K562 (cell line): Measurements from ENCODE around the gene LMAN1L. TPM values are rescaled to one million over a fixed set of nuclear protein-coding genes. Genes with fewer than 3 reads are reported as not detected.
A peak's percentile ranks its signal among the peaks of the same experiment; 100 is the strongest.

Experiments used
- ATAC-seq: fragments of 200-7000 bp; cut with Tn5 transposase; 3 replicates; pipeline ENCODE4 v1.9.1; 2020; ENCODE audit warnings: moderate library complexity
- BruUV-seq: library from RNA; stranded (reverse); fragments of 400-500 nt; replicated peaks from 2 replicates; lab custom pipeline; 2021; lab: Mats Ljungman, UMichigan
- CTCF ChIA-PET: fragments of 300-600 bp; formaldehyde crosslinking; extraction: SDS; loops from one replicate; lab custom pipeline; 2021; ENCODE audit warnings: low intra/inter-chr PET ratio; lab: Yijun Ruan, JAX
- POLR2A ChIA-PET: fragments of 300-600, 350-650 bp; sonication (Branson Sonifier 250); formaldehyde crosslinking; extraction: SDS; loops from one replicate; lab custom pipeline; 2021; ENCODE audit warnings: antibody characterized with exemption, inconsistent platforms; lab: Yijun Ruan, JAX
- DNase-seq, 4 experiments: peaks; one replicate each; pipeline versions ENCODE4 v3.0.0 to v3.0.0-alpha.2; 2011 to 2018; ENCODE audit warnings: low spot score in 3 of 4, mixed read lengths in 3 of 4; ENCODE audit errors: extremely low read depth in 1 of 4
- FAIRE-seq: peaks from 2 replicates; lab custom pipeline; 2011; peaks lifted over from hg19 to GRCh38; lab: Jason Lieb, UNC
- H2AFZ ChIP-seq: 2 replicates; pipeline ENCODE4 v1.6.0; 2011; ENCODE audit warnings: low read depth, low read length, control low read depth, inconsistent platforms
- H3K27ac ChIP-seq: fragments of 200-600 bp; 3 replicates; pipeline ENCODE4 v1.8.0; 2011; ENCODE audit warnings: low read depth, mild to moderate bottlenecking, control low read depth, inconsistent platforms, low read length, moderate library complexity, mixed read lengths; ENCODE audit errors: extremely low read depth
- H3K27me3 ChIP-seq, 2 experiments: fragments of 300-600 bp in 1 of 2; 2 replicates in 1 of 2; 3 replicates in 1 of 2; pipeline versions ENCODE4 v1.6.0 to v1.8.0; 2011; ENCODE audit warnings: inconsistent platforms in 2 of 2, low read length in 2 of 2, mild to moderate bottlenecking in 1 of 2, mixed read lengths in 1 of 2, moderate library complexity in 1 of 2; ENCODE audit not compliant: control insufficient read depth in 2 of 2, insufficient read depth in 2 of 2
- H3K36me3 ChIP-seq: fragments of 300-600 bp; 3 replicates; pipeline ENCODE4 v1.8.0; 2011; ENCODE audit warnings: mild to moderate bottlenecking, low read length, inconsistent platforms; ENCODE audit not compliant: control insufficient read depth, insufficient read depth
- H3K4me1 ChIP-seq, 2 experiments: fragments of 200-600 bp in 1 of 2; replicated peaks in 1 of 2; 2 replicates in 1 of 2; 3 replicates in 1 of 2; pipeline versions ENCODE4 v1.5.1 to v1.8.0; 2011; ENCODE audit warnings: inconsistent platforms in 2 of 2, low read length in 2 of 2, mild to moderate bottlenecking in 1 of 2, mixed read lengths in 1 of 2, moderate library complexity in 1 of 2; ENCODE audit not compliant: control insufficient read depth in 2 of 2, insufficient read depth in 2 of 2
- H3K4me2 ChIP-seq: 2 replicates; pipeline ENCODE4 v1.6.1; 2011; ENCODE audit warnings: low read length, control low read depth, inconsistent platforms, mixed read lengths; ENCODE audit not compliant: insufficient read depth
- H3K4me3 ChIP-seq: fragments of 200-600 bp; sonication (generic), shearing (Covaris generic); 2 replicates; pipeline ENCODE4 v1.5.1; 2016; ENCODE audit warnings: control low read depth, inconsistent platforms
- H3K79me2 ChIP-seq: fragments of 200-600 bp; 3 replicates; pipeline ENCODE4 v1.8.0; 2011; ENCODE audit warnings: low read length, inconsistent platforms; ENCODE audit not compliant: control insufficient read depth, insufficient read depth
- H3K9ac ChIP-seq, 2 experiments: 2 replicates each; pipeline versions ENCODE4 v1.6.0 to v1.6.1; 2011; ENCODE audit warnings: low read depth in 2 of 2, low read length in 2 of 2, control low read depth in 1 of 2, inconsistent platforms in 1 of 2, mild to moderate bottlenecking in 1 of 2, mixed read lengths in 1 of 2; ENCODE audit not compliant: insufficient read depth in 1 of 2
- H3K9me1 ChIP-seq: one replicate; pipeline ENCODE4 v1.6.0; 2011; ENCODE audit warnings: inconsistent platforms, mild to moderate bottlenecking, low read length, moderate library complexity; ENCODE audit not compliant: control insufficient read depth, insufficient read depth
- H3K9me3 ChIP-seq: replicated peaks from 2 replicates; pipeline ENCODE4 v1.5.1; 2011; ENCODE audit warnings: low read depth, low read length, inconsistent platforms; ENCODE audit not compliant: control insufficient read depth, insufficient read depth
- H4K20me1 ChIP-seq: replicated peaks from 2 replicates; pipeline ENCODE4 v1.6.1; 2011; ENCODE audit warnings: low read length, inconsistent platforms, mixed read lengths; ENCODE audit not compliant: control insufficient read depth, insufficient read depth
- DPF2 ChIP-seq: fragments of 450-650 bp; IDR thresholded peaks from 2 replicates; pipeline ENCODE4 v1.6.1; 2016
- FOXK2 ChIP-seq, 2 experiments: fragments of 450-650 bp; IDR thresholded peaks in 1 of 2; conservative IDR thresholded peaks in 1 of 2; 2 replicates each; pipeline ENCODE4 v1.6.1; 2016; ENCODE audit warnings: low read depth in 2 of 2, mild to moderate bottlenecking in 1 of 2
- JUN ChIP-seq, 2 experiments: sonication (generic) in 1 of 2; formaldehyde crosslinking in 1 of 2; IDR thresholded peaks; 2 replicates each; pipeline versions ENCODE4 v1.6.1 to v1.8.0; 2012 to 2022; ENCODE audit warnings: borderline replicate concordance in 2 of 2, mild to moderate bottlenecking in 2 of 2, improper control_type of control experiment in 1 of 2, low read depth in 1 of 2, low read length in 1 of 2, missing genetic modification reagents in 1 of 2
- MXD1 ChIP-seq: fragments of 250-450 bp; sonication (Bioruptor Pico); IDR thresholded peaks from 2 replicates; pipeline ENCODE4 v1.8.0; 2021; ENCODE audit warnings: borderline replicate concordance, mild to moderate bottlenecking, moderate library complexity; ENCODE audit not compliant: poor library complexity, severe bottlenecking
- NR2C1 ChIP-seq, 2 experiments: fragments of 450-650 bp; IDR thresholded peaks; 2 replicates each; pipeline ENCODE4 v1.6.1; 2017; ENCODE audit warnings: mild to moderate bottlenecking in 2 of 2, antibody characterized with exemption in 1 of 2, inconsistent platforms in 1 of 2, missing compliant biosample characterization in 1 of 2, missing genetic modification characterization in 1 of 2
- NR4A1 ChIP-seq, 2 experiments: fragments of 250-450 bp in 1 of 2; fragments of 450-650 bp in 1 of 2; sonication (Bioruptor Pico) in 1 of 2; IDR thresholded peaks; 2 replicates each; pipeline versions ENCODE4 v1.4.0 to v1.6.1; 2016 to 2020; ENCODE audit warnings: mild to moderate bottlenecking in 2 of 2, missing compliant biosample characterization in 1 of 2, missing genetic modification characterization in 1 of 2, moderate library complexity in 1 of 2
- POLR2A ChIP-seq: fragments of 450-650 bp; conservative IDR thresholded peaks from 2 replicates; pipeline ENCODE4 v1.6.1; 2016
- PRPF4 ChIP-seq: fragments of 200-400 bp; formaldehyde crosslinking; IDR thresholded peaks from one replicate; pipeline ENCODE4 v1.6.1; 2017; ENCODE audit warnings: low read length, low read depth, mild to moderate bottlenecking; ENCODE audit not compliant: insufficient read depth, poor library complexity, severe bottlenecking
- PTTG1 ChIP-seq: fragments of 450-650 bp; IDR thresholded peaks from 2 replicates; pipeline ENCODE4 v1.6.1; 2016; ENCODE audit warnings: low read depth, mild to moderate bottlenecking, missing genetic modification characterization, missing compliant biosample characterization
- SREBF2 ChIP-seq: sonication (generic); formaldehyde crosslinking; IDR thresholded peaks from 2 replicates; pipeline ENCODE4 v1.4.0; 2020; ENCODE audit warnings: mild to moderate bottlenecking, missing genetic modification reagents
- SRSF7 ChIP-seq: fragments of 200-400 bp; formaldehyde crosslinking; optimal IDR thresholded peaks from 2 replicates; pipeline ENCODE3; 2017; ENCODE audit warnings: mild to moderate bottlenecking, low read depth, low read length
- U2AF2 ChIP-seq: fragments of 200-400 bp; formaldehyde crosslinking; optimal IDR thresholded peaks from 2 replicates; pipeline ENCODE3; 2017; ENCODE audit warnings: low read depth, mild to moderate bottlenecking, low read length
- XRCC4 ChIP-seq: IDR thresholded peaks from one replicate; pipeline ENCODE4 v1.6.1; 2011; ENCODE audit not compliant: insufficient read depth, insufficient read length; ENCODE audit errors: extremely low read depth
- ZNF146 ChIP-seq: IDR thresholded peaks from one replicate; pipeline ENCODE4 v1.6.1; 2018; ENCODE audit warnings: missing compliant biosample characterization; ENCODE audit not compliant: unreplicated experiment
- ZNF696 ChIP-seq: fragments of 250-450 bp; sonication (Bioruptor Pico); conservative IDR thresholded peaks from 2 replicates; pipeline ENCODE4 v1.4.0; 2020; ENCODE audit warnings: mild to moderate bottlenecking, moderate library complexity
- WGBS: fragments of 100-300 bp; shearing (Covaris generic); methylation state at CpG from one replicate; pipeline ENCODE4 v1.1.6; 2016; ENCODE audit warnings: low coverage, mixed read lengths; ENCODE audit not compliant: insufficient coverage; ENCODE audit errors: missing lambda C conversion rate; 5-methylcytosine and 5-hydroxymethylcytosine counted together
- in situ Hi-C: fragments of 300-500 bp; cut with MboI; formaldehyde crosslinking; loops from 4 replicates; pipeline ENCODE4 v1.15.0; 2018; ENCODE audit warnings: inconsistent platforms, mixed read lengths
- intact Hi-C: fragments of 100-400 bp; cut with micrococcal nuclease; formaldehyde crosslinking; loops from 2 replicates; pipeline ENCODE4 v1.14.2; 2022
- polyA plus RNA-seq, 8 experiments: library from polyadenylated mRNA; depleted of rRNA in 4 of 8; stranded (reverse) in 5 of 8; unstranded in 3 of 8; fragments of >200 nt; fragmentation: Nextera tagmentation in 2 of 8; fragmentation: Illumina TruSeq in 1 of 8; extraction: Ambion mirVana in 2 of 8; extraction: Trizol in 1 of 8; gene quantifications; 2 replicates each; pipeline versions ENCODE4 v1.2.1 to v1.2.3, GENCODE V29; 2011 to 2014; ENCODE audit warnings: inconsistent platforms in 1 of 8, missing spikeins in 1 of 8
- total RNA-seq, 7 experiments: library from RNA; depleted of rRNA in 6 of 7; stranded (reverse); fragments of >200 nt in 6 of 7; fragmentation: Illumina TruSeq in 2 of 7; extraction: Trizol in 2 of 7; gene quantifications; 2 replicates each; pipeline versions ENCODE4 v1.2.1 to v1.2.3, GENCODE V29; 2011 to 2021; ENCODE audit warnings: low replicate concordance in 1 of 7

The LMAN1L gene
- total and polyA plus RNA-seq, 9 of the 15 experiments (the other 6 are each of a cell fraction or from before 2014, with no cell fraction given) = not detected

- Histone ChIP-seq H4K20me1 (peaks cover 4% of the 10 kb centered on the region; the same call in 1 of the 2 replicates), H3K9me1 (peaks cover 11% of the 10 kb centered on the region), H3K9ac (peak overlapping the region in 1 of 2 experiments; percentile 94; a peak in 2 of 4 replicates), H3K4me2 (no peak overlapping the region), H3K9me3 (no peaks in the 10 kb centered on the region), H3K4me3 (no peak overlapping the region), H3K4me1 (peaks cover 19 to 47% of the 10 kb centered on the region in 2 experiments; a peak in 4 of 5 replicates), H2AFZ (no peak overlapping the region), H3K36me3 (peaks cover 54% of the 10 kb centered on the region; the same call in 2 of the 3 replicates), H3K79me2 (peaks cover 14% of the 10 kb centered on the region; the same call in 2 of the 3 replicates), H3K27ac (peak overlapping the region; percentile 34; the same call in 2 of the 3 replicates), H3K27me3 (no peaks in the 10 kb centered on the region)
- no peak for FAIRE-seq
- no TSS peak for BruUV-seq
- DNase-seq = no peak
- ATAC-seq = no peak
- intact Hi-C loops (loop anchor here (5.0 kb wide), 3 partner anchors 48 to 143 kb away; partner anchors contain the start of gene MPI), in situ Hi-C loops (no loop called here)
- CTCF ChIA-PET = interaction anchor here (1.7 kb wide), 1 partner anchor 57 kb away, joined by 4 read pairs; no protein-coding TSS in a partner anchor
- 80% methylated on average over 9 of the region's 12 CpGs for WGBS
- POLR2A ChIA-PET = interaction anchor here (1.1 to 1.9 kb wide), 4 partner anchors 12 to 110 kb away, joined by 3 to 4 read pairs (median 4); no protein-coding TSS in a partner anchor
- TF ChIP-seq SRSF7 (no peak), ZNF696 (CRISPR knock-in tag) (no peak), ZNF146 (CRISPR knock-in tag) (no peak), FOXK2 (conservative IDR thresholded peaks at IDR 0.05 in 1 of 2, IDR thresholded peaks at IDR 0.05 in 1 of 2; ENCODE audit: low read depth in 2 of 2) (no peak), XRCC4 (no peak), NR4A1 (CRISPR knock-in tag; IDR thresholded peaks at IDR 0.05) (no peak), NR4A1 (tag; IDR thresholded peaks at IDR 0.05) (no peak), SREBF2 (CRISPR knock-in tag) (no peak), POLR2A (no peak), MXD1 (CRISPR knock-in tag) (no peak), DPF2 (no peak), PTTG1 (tag) (no peak), NR2C1 (IDR thresholded peaks at IDR 0.05) (no peak), NR2C1 (tag; IDR thresholded peaks at IDR 0.05) (no peak), PRPF4 (no peak), JUN (IDR thresholded peaks at IDR 0.05; ENCODE audit: borderline replicate concordance, low read depth, low read length) (no peak), JUN (CRISPR knock-in tag; IDR thresholded peaks at IDR 0.05; ENCODE audit: borderline replicate concordance) (no peak), U2AF2 (no peak)
These were observed 31.9 kb downstream of the LMAN1L start for GRCh38 chr15:74844319-74845207.
